Duodenal mucosa (tissue), 2 donors: ENCODE results near the gene MB.

Experiments
- H3K27ac ChIP-seq: one replicate; pipeline ENCODE4 v1.7.0; 2013; ENCODE audit warnings: low read depth, low read length
- H3K27me3 ChIP-seq, 2 donors: one replicate each; pipeline ENCODE4 v1.7.0; 2013; ENCODE audit warnings: low read length in 2 of 2, control low read depth in 1 of 2; ENCODE audit not compliant: insufficient read depth in 2 of 2, control insufficient read depth in 1 of 2
- H3K36me3 ChIP-seq, 2 donors: one replicate each; pipeline ENCODE4 v1.7.0; 2013; ENCODE audit warnings: low read length in 2 of 2, control low read depth in 1 of 2; ENCODE audit not compliant: insufficient read depth in 2 of 2, control insufficient read depth in 1 of 2
- H3K4me1 ChIP-seq, 2 donors: one replicate each; pipeline ENCODE4 v1.7.0; 2013; ENCODE audit warnings: low read length in 2 of 2, control low read depth in 1 of 2; ENCODE audit not compliant: insufficient read depth in 2 of 2, control insufficient read depth in 1 of 2
- H3K4me3 ChIP-seq, 2 donors: one replicate each; pipeline ENCODE4 v1.7.0; 2013; ENCODE audit warnings: low read length in 2 of 2, low read depth in 1 of 2
- H3K9ac ChIP-seq, 2 donors: one replicate each; pipeline ENCODE4 v1.7.0; 2013; ENCODE audit warnings: low read length in 2 of 2, low read depth in 1 of 2
- H3K9me3 ChIP-seq, 2 donors: one replicate each; pipeline ENCODE4 v1.7.0; 2013; ENCODE audit warnings: low read length in 2 of 2, control low read depth in 1 of 2; ENCODE audit not compliant: control insufficient read depth in 1 of 2

MB gene

DNA sequence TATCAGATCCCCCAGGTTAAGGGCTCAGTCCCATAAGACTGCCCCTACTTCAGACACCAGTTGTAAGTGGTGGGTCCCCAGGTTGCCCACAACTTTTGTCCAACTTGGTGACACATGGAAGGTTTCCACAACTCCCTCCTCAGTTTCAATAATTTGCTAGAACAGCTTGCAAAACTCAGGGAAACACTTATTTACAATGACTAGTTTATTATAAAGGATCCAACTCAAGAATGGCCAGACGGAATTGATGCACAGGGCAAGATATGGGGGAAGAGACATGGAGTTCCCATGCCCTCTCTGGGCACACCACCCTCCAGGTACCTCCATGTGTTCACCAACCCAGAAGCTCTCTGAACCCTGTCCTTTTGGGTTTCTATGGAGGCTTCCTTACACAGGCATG lies 36.7 kb upstream of the MB start:
- no peak overlapping the region for H3K9ac ChIP-seq
- no peak overlapping the region for H3K4me3 ChIP-seq
- no peak overlapping the region for H3K27ac ChIP-seq
- peaks cover 33 to 44% of the 10 kb centered on the region in 2 donors for H3K36me3 ChIP-seq
- H3K4me1 ChIP-seq, result peaks cover 20 to 30% of the 10 kb centered on the region in 2 donors
- no peaks in the 10 kb centered on the region for H3K9me3 ChIP-seq
- H3K27me3 ChIP-seq, result no peaks in the 10 kb centered on the region

DNA sequence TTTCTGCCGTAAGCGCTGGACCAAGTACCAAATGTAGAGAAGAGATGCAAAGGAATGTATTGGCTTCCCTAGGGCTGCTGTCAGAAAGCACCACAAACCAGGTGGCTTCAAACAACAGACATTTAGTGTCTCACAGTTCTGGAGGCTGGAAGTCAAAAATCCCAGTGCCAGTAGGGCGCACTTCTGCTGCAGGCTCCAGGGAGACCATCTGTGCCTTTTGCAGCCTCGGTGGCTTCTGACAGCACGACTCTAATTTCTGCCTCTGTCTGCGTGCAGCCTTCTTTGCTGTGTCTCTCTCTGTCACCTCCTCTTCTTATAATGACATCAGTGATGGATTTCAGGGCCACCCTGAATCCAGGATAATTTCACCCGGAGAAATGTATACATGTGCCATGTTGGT lies 34.0 kb upstream of the MB start:
- Histone ChIP-seq H3K27ac (no peak overlapping the region), H3K36me3 (peaks cover 7 to 17% of the 10 kb centered on the region in 2 donors), H3K9me3 (no peaks in the 10 kb centered on the region), H3K27me3 (no peaks in the 10 kb centered on the region), H3K4me1 (peaks cover 25 to 27% of the 10 kb centered on the region in 2 donors), H3K9ac (no peak overlapping the region), H3K4me3 (no peak overlapping the region)

DNA sequence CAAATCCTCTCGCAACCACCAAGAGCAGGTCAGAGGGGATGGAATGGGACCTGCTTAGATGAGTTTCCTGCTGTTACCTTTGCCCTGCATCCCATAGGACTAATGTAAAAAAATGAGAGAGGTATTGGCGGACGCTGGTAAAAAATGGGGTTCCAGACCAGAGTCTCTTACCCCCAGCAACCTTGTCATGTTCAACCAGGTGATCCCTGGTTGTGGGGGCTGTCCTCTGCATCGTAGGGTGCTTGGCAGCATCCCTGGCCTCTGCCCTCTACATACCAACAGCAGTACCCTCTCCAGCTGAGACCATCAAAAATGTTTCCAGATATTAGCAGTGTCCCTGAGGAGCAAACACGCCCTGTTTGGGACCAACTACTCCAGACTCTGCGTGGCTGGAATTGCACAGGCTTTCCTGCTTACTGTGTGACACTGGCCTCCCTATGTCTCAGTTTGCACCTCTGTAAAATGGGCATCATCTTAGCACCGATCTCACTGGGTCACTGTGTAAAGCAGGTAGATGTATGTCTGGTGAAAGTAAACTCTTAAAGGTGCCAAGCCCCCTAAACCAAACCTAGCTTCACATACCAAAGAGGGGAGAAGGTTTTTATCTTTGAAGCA lies 32.6 kb upstream of the MB start:
- peak overlapping the region; percentile 91 to 98 for H3K4me3 ChIP-seq
- peaks cover 0 to 10% of the 10 kb centered on the region in 2 donors for H3K36me3 ChIP-seq
- peak overlapping the region; percentile 91 to 99 for H3K9ac ChIP-seq
- no peak overlapping the region for H3K27ac ChIP-seq
- no peaks in the 10 kb centered on the region for H3K27me3 ChIP-seq
- peaks cover 23 to 25% of the 10 kb centered on the region in 2 donors for H3K4me1 ChIP-seq
- H3K9me3 ChIP-seq, result no peaks in the 10 kb centered on the region

DNA sequence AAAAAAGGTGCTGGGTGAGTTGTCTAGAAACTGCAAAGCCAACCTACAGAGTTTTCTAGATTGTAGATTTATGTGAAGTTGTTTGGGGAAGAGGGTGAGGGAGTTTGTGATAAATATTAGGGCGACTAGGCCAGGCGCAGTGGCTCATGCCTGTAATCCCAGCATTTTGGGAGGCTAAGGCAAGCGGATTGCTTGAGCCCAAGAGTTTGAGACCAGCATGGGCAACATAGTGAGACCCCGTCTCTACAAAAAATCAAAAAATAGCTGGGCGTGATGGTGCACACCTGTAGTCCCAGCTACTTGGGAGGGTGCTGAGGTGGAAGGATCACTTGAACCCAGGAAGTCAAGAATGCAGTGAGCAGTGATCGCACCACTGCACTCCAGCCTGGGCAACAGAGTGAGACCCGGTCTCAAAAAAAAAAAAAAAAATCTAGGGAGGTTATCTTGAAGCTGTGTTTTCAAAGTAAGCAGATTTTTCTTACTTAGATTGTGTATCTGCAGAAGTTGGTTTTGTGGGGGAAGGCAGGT lies 32.0 kb upstream of the MB start:
- no peaks in the 10 kb centered on the region for H3K27me3 ChIP-seq
- H3K4me1 ChIP-seq, result peaks cover 20 to 23% of the 10 kb centered on the region in 2 donors
- peak overlapping the region; percentile 91 to 99 for H3K9ac ChIP-seq
- no peaks in the 10 kb centered on the region for H3K9me3 ChIP-seq
- peak overlapping the region; percentile 84 for H3K27ac ChIP-seq
- H3K4me3 ChIP-seq, result peak overlapping the region; percentile 91 to 98
- H3K36me3 ChIP-seq, result peaks cover 0 to 10% of the 10 kb centered on the region in 2 donors

DNA sequence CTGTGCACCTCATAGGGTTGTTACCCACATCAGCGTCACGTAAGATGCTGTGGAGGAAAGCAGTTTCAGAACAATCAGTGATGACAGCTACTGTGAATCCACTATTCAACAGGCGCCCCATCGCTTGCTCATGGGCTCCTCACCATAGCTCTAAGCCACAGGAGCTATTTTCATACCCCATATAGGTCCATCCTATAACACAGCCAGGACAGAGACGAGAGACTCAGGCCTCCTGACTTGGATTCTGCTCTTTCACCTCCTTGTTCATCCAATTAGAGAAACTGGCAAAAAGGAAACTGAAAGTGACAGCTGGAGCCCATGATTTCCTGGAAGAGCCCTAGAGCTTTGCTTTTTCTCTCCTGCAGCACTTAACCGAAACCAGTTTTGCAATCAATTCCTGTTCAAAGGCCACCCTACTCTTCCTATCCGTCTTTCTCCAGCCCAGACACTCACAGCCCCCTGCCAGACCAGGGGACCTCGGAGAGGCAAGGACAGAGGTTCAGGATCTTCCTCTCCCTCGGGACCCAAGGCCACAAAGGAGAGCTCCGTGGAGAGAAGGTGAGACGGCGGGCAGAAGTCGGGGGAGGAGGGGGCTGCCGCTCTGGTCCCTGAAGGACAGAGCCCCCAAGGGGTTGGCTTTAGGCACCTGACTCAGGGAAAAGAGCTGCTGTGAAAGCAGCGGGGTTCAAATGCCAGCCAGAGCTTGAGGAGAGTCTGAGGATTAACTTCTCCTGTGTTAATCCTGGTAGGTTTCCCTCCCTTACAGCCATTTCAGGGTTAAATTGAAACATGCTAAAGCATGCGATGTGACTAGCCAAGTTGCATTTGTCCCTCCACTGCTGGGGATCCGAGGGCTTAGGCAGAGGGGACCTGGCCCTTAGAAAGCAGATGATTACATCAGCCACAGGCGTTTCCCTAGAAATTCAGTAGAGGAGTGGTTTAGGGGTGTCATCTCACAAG lies 31.2 kb upstream of the MB start, which contains the start of gene APOL6:
TSS of gene APOL6 (plus strand) at position 381 of the 960 bp plus-strand sequence. CDS start 7,980 bp downstream, outside the sequence.
- Histone ChIP-seq H3K9ac (peak within 1 kb of the TSS; percentile 91 to 99), H3K36me3 (peaks cover 0 to 3% of the 10 kb centered on the region in 2 donors)

DNA sequence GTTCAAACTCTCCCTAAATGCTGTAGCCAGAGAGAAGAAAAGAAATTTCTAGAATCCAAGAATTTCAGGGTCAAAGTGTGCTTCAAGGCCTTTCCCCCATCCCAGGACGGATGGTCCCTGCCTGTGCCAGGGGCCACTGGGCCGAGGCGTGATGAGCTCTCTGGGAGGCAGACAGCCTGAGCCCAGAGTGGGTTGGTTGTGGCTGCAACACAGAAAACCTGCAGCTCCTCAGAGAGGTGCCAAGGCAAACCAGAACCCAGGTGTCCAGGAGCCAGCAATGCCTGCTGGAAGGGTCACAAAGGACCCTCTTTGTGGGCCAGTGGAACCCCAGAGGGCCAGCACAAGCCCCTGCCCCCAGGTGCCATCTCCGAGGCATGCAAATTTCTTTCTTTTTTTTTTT lies 28.5 kb upstream of the MB start:
- Histone ChIP-seq H3K27ac (no peak overlapping the region), H3K4me3 (no peak overlapping the region), H3K9me3 (no peaks in the 10 kb centered on the region), H3K9ac (no peak overlapping the region), H3K27me3 (no peaks in the 10 kb centered on the region), H3K36me3 (no peaks in the 10 kb centered on the region), H3K4me1 (peaks cover 30 to 35% of the 10 kb centered on the region in 2 donors)

More for the DNA sequence above, 31.2 kb upstream of the MB start, which contains the start of gene APOL6:
- Histone ChIP-seq H3K9me3 (no peaks in the 10 kb centered on the region), H3K4me1 (peaks cover 18 to 20% of the 10 kb centered on the region in 2 donors), H3K27me3 (no peaks in the 10 kb centered on the region), H3K27ac (peak within 1 kb of the TSS; percentile 84), H3K4me3 (peak within 1 kb of the TSS; percentile 91 to 98)

DNA sequence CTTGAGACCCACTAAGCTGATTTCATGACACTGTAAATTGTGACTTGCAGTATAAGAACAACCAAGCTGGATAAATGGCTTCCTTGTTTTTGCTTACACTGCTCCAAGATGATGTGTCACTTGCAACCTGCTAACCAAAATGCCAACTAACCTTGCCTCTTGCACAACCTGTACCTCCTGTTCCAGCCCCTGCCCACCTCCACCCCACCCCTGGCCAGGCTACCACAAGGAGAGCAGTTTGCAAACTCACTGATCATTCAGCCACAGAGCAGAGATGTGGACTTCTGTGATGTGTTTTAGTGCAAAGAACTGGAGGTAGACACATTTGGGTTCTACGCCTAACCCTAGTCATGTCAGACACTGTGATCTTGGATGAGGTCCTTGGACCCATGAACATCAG lies 26.9 kb upstream of the MB start:
- H3K36me3 ChIP-seq, result no peaks in the 10 kb centered on the region
- H3K9me3 ChIP-seq, result no peaks in the 10 kb centered on the region
- no peak overlapping the region for H3K4me3 ChIP-seq
- H3K9ac ChIP-seq, result no peak overlapping the region
- no peaks in the 10 kb centered on the region for H3K27me3 ChIP-seq
- H3K27ac ChIP-seq, result no peak overlapping the region
- H3K4me1 ChIP-seq, result peaks cover 24 to 27% of the 10 kb centered on the region in 2 donors

DNA sequence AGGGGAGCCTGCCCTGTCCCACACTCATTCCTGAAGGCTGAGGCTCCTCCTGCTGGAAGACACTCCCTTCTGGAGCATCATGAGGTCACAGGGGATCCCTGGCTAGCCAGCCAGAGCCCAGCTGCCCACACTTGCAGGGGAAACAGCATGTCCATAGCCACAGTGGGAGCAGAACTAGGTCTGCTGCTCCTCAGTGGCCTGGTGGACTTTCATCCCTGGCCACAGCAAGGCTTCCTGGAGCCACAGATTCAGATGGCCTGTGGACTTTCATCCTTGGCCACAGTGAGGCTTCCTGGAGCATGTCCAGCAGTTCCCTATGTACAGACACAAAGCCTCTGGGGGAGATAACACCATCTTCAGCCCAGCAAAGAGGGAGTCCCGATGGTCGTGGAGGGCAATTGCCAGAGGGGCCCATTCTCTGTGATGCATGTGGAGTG lies 25.2 kb upstream of the MB start:
- H3K9me3 ChIP-seq, result no peaks in the 10 kb centered on the region
- no peak overlapping the region for H3K4me3 ChIP-seq
- no peak overlapping the region for H3K27ac ChIP-seq
- peaks cover 26 to 27% of the 10 kb centered on the region in 2 donors for H3K4me1 ChIP-seq
- H3K36me3 ChIP-seq, result no peaks in the 10 kb centered on the region
- no peaks in the 10 kb centered on the region for H3K27me3 ChIP-seq
- H3K9ac ChIP-seq, result no peak overlapping the region

DNA sequence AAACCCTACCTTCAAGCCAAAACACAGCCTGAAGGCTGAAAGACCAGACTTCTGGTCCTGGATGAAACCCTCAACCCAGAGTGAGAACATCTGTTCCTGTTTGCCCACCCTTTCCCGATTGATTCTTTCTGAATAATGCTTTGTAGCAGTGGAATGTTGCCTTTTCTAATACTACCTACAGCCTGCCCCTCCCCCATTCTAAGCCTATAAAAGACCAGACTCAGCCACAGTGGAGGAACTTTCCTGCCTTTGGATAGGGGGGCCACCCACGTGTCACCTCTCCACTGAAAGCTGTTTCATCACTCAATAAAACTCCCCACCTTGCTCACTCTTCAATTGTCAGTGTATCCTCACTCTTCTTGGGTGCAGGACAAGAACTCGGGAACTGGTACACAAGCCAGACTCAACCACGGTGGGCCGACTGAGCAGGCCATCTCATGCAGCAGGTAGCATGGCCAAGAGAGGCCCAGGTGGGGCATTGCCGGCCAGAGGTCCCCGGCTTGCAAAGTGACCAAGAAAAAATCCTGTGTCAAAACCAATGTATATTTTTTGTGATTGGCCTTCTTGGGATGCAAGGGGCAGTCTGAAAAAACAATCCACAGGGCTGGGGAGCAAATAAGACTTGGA lies 24.5 kb upstream of the MB start:
- H3K27me3 ChIP-seq, result no peaks in the 10 kb centered on the region
- no peak overlapping the region for H3K4me3 ChIP-seq
- H3K9me3 ChIP-seq, result no peaks in the 10 kb centered on the region
- H3K4me1 ChIP-seq, result peaks cover 19 to 20% of the 10 kb centered on the region in 2 donors
- H3K36me3 ChIP-seq, result no peaks in the 10 kb centered on the region
- no peak overlapping the region for H3K9ac ChIP-seq
- no peak overlapping the region for H3K27ac ChIP-seq
